DOHH2 (cell line): Measurements from ENCODE around the gene ASH1L.
"Not testable (repeated sequence)": the region's sequence is repeated elsewhere in the genome, so short reads cannot be mapped to it uniquely, and the experiment has no call there.

Source experiments
- H3F3A ChIP-seq: fragments of 200-600 bp; sonication (generic), shearing (Covaris generic); 2 replicates; pipeline ENCODE4 v1.6.0; 2016; ENCODE audit warnings: antibody characterized with exemption, mild to moderate bottlenecking; ENCODE audit not compliant: control insufficient read depth, insufficient read depth
- H3K27ac ChIP-seq: fragments of 200-600 bp; sonication (generic); 2 replicates; pipeline ENCODE4 v1.5.1; 2014; ENCODE audit warnings: low read depth, mild to moderate bottlenecking, low read length, moderate library complexity
- H3K27me3 ChIP-seq: fragments of 200-600 bp; sonication (generic); 2 replicates; pipeline ENCODE4 v1.6.1; 2014; ENCODE audit warnings: mild to moderate bottlenecking, low read length, mixed read lengths; ENCODE audit not compliant: control insufficient read depth
- H3K36me3 ChIP-seq: fragments of 200-600 bp; sonication (generic); 2 replicates; pipeline ENCODE4 v1.6.1; 2014; ENCODE audit warnings: mild to moderate bottlenecking, low read length, moderate library complexity, mixed read lengths; ENCODE audit not compliant: control insufficient read depth
- H3K4me1 ChIP-seq: fragments of 200-600 bp; sonication (generic); 2 replicates; pipeline ENCODE4 v1.6.1; 2014; ENCODE audit warnings: mild to moderate bottlenecking, low read length, mixed read lengths; ENCODE audit not compliant: control insufficient read depth
- H3K4me2 ChIP-seq: fragments of 200-600 bp; sonication (generic); 2 replicates; pipeline ENCODE4 v1.6.0; 2014; ENCODE audit warnings: mild to moderate bottlenecking, low read length, moderate library complexity
- H3K4me3 ChIP-seq: fragments of 200-600 bp; sonication (generic); 2 replicates; pipeline ENCODE4 v1.5.1; 2014; ENCODE audit warnings: mild to moderate bottlenecking, low read length, mixed read lengths
- H3K79me2 ChIP-seq: fragments of 200-600 bp; sonication (generic); 2 replicates; pipeline ENCODE4 v1.6.1; 2014; ENCODE audit warnings: mild to moderate bottlenecking, low read length, mixed read lengths; ENCODE audit not compliant: control insufficient read depth
- H3K9me2 ChIP-seq: fragments of 200-600 bp; sonication (generic); replicated peaks from 2 replicates; pipeline ENCODE4 v1.6.1; 2014; ENCODE audit warnings: mild to moderate bottlenecking, low read length, mixed read lengths; ENCODE audit not compliant: control insufficient read depth
- H3K9me3 ChIP-seq: fragments of 200-600 bp; sonication (generic); 2 replicates; pipeline ENCODE4 v1.6.1; 2014; ENCODE audit warnings: antibody characterized with exemption, low read length, mixed read lengths; ENCODE audit not compliant: control insufficient read depth, insufficient read depth
- H4K20me1 ChIP-seq: fragments of 200-600 bp; sonication (generic); 2 replicates; pipeline ENCODE4 v1.6.0; 2014; ENCODE audit warnings: low read depth, mild to moderate bottlenecking, antibody characterized with exemption, low read length, moderate library complexity; ENCODE audit not compliant: control insufficient read depth, insufficient read depth
- CTCF ChIP-seq: fragments of 200-600 bp; sonication (generic); IDR thresholded peaks from one replicate; pipeline ENCODE4 v1.5.1; 2014; ENCODE audit warnings: antibody characterized with exemption, mild to moderate bottlenecking, low read depth, low read length; ENCODE audit not compliant: poor library complexity, severe bottlenecking
- EZH2phosphoT487 ChIP-seq: fragments of 200-600 bp; sonication (generic); IDR thresholded peaks from 2 replicates; pipeline ENCODE4 v1.6.1; 2017; ENCODE audit warnings: borderline replicate concordance, mild to moderate bottlenecking, antibody characterized with exemption, low read length, moderate library complexity, mixed read lengths

Gene ASH1L

GRCh38 chr1:155499263-155499662 lies 63.3 kb downstream of the ASH1L start:
- TF ChIP-seq CTCF (no peak), EZH2phosphoT487 (no peak)
- Histone ChIP-seq H3F3A (peaks cover 24% of the 10 kb centered on the region), H3K9me3 (no peaks in the 10 kb centered on the region), H3K4me3 (peak overlapping the region; percentile 65), H3K27me3 (no peaks in the 10 kb centered on the region), H3K4me1 (peaks cover 55% of the 10 kb centered on the region), H3K79me2 (peaks cover 92% of the 10 kb centered on the region), H3K9me2 (no peaks in the 10 kb centered on the region), H3K36me3 (no peaks in the 10 kb centered on the region), H3K27ac (peak overlapping the region; percentile 84), H3K4me2 (peak overlapping the region; percentile 97), H4K20me1 (peaks cover 2% of the 10 kb centered on the region; the same call in 1 of the 2 replicates)

GRCh38 chr1:155493595-155493994 lies 69.0 kb downstream of the ASH1L start:
- H3K9me3 ChIP-seq, H3K27ac ChIP-seq, H3K4me2 ChIP-seq, H3K4me1 ChIP-seq, H3K4me3 ChIP-seq, H3K9me2 ChIP-seq, H4K20me1 ChIP-seq, H3K36me3 ChIP-seq, H3F3A ChIP-seq, H3K27me3 ChIP-seq: not testable (repeated sequence)
- H3K79me2 ChIP-seq = peaks cover 76% of the 10 kb centered on the region

- H3K27ac ChIP-seq, H3F3A ChIP-seq, H3K9me2 ChIP-seq, H3K4me3 ChIP-seq, H4K20me1 ChIP-seq, H3K36me3 ChIP-seq, H3K9me3 ChIP-seq, H3K27me3 ChIP-seq, H3K4me2 ChIP-seq: not testable (repeated sequence)
- H3K4me1 ChIP-seq = peaks cover 19% of the 10 kb centered on the region
- peaks cover 73% of the 10 kb centered on the region for H3K79me2 ChIP-seq
These were observed 74.2 kb downstream of the ASH1L start for GRCh38 chr1:155488419-155488818.

- Histone ChIP-seq H3F3A (no peaks in the 10 kb centered on the region), H3K27ac (no peak overlapping the region), H3K9me2 (no peaks in the 10 kb centered on the region), H3K4me3 (no peak overlapping the region), H4K20me1 (no peaks in the 10 kb centered on the region), H3K4me2 (no peak overlapping the region), H3K79me2 (peaks cover 75% of the 10 kb centered on the region), H3K4me1 (peaks cover 19% of the 10 kb centered on the region), H3K27me3 (no peaks in the 10 kb centered on the region), H3K36me3 (peaks cover 8% of the 10 kb centered on the region), H3K9me3 (no peaks in the 10 kb centered on the region)
- no peak for TF ChIP-seq CTCF
These were observed 75.1 kb downstream of the ASH1L start for GRCh38 chr1:155487541-155487940.

GRCh38 chr1:155486952-155487351 lies 75.7 kb downstream of the ASH1L start:
- H3K36me3 ChIP-seq = peaks cover 14% of the 10 kb centered on the region
- H3K4me2 ChIP-seq, H3F3A ChIP-seq, H3K9me3 ChIP-seq, H4K20me1 ChIP-seq, H3K9me2 ChIP-seq, H3K27me3 ChIP-seq, H3K4me3 ChIP-seq, H3K27ac ChIP-seq: not testable (repeated sequence)
- peaks cover 19% of the 10 kb centered on the region for H3K4me1 ChIP-seq
- H3K79me2 ChIP-seq = peaks cover 75% of the 10 kb centered on the region
